Hematopoietic multipotent progenitor cell treated with erythropoietin and hydrocortisone succinate and interleukin-3 and kit ligand, for 17 days (in vitro differentiated cells): ENCODE results near the gene SLC16A3.

Experiments
- DNase-seq: peaks from one replicate; pipeline ENCODE4 v3.0.0-alpha.2; 2015; ENCODE audit warnings: low spot score

The SLC16A3 gene

DNA sequence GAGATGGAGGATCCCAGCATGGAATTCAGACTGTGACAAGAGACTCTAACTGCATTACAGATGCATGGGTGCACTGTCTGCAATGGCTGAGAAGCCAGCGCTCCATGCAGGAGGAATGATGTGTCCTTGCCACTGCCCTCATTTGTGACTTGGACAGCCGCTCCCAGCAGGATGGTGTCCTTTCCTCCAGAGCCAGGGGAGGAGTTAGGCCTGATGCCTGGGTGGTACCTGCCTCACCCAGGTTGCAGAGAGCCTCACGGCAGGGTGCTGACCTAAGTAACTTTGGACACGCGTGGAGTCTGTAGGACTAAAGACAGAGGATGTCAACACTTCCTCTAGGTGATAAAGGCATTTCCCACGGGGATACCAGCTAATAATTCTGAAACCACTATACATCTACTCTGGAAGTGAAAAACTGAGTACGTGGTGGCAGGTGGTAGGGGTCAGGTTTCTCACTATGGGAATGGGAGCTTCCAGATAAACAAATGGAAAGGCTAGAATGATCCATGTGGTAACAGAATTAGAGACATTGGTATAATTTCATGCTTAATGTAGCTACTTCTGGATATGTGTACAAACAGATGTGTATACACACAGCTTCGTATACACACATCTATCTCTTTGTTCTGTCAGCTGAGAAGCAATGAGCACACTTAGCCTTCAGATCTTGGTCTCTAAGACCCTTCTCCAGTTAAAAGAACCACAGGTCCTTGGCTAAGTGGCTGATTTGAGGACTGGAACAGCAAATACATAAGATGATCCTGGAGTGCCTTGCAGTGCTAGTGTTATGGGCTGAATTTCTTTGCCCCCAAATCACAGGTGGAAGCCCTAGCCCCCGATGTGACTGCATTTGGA is 58.4 kb downstream of the SLC16A3 start:
- DNase-seq = no peak

DNA sequence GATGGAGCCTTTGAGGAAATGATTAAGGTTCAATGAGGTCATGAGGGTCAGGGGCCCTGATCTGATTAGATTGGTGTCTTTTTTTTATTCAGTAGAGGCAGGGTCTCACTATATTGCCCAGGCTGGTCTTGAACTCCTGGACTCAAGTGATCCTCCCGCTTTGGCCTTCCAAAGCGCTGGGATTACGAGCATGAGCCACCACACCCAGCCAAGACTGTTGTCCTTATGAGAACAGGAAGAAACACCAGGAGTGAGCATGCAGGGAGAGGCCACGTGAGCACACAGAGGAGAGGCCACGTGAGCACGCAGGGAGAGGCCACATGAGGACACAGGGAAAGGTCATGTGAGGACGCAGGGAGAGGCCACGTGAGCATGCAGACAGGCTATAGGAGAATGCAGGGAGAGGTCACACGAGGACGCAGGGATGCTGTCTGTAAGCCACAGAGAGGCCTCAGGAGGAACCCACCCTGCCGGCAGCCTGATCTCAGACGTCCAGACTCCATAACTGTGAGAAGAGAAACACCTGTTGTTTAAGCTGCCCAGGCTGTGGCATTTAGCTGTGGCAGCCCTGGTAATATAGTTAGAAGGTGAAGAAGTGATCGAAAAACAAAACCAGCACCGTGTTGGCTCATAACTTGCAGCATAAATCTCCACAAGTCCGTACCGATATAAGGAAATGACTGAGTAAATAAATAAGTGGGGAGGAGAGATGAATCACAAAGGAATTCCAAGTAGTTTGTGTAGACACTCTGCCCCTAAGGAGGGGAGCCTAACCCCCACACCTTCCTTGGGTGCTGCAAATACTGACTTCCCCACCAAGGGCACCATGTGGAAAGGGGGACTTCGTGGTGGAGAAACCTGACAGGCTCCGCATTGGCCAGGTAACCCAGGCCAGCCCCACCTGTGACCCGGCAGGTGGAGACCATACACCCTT is 59.3 kb downstream of the SLC16A3 start:
- DNase-seq = peak; percentile 58
